Gastrocnemius medialis (tissue), 4 donors: ENCODE results near the gene LTB4R2. TPM values are rescaled to one million over a fixed set of nuclear protein-coding genes. Genes with fewer than 3 reads are reported as not detected.

Experiments
- ATAC-seq, 2 donors: fragments of 150-250 bp; one replicate each; pipeline ENCODE4 v1.9.1; 2016
- DNase-seq, 2 donors: peaks; one replicate each; pipeline ENCODE4 v3.0.0-alpha.2; 2019
- H3K27ac ChIP-seq, 4 donors: fragments of 200-600 bp; sonication (generic); 1 replicate in 1 of 4; 2 replicates in 3 of 4; pipeline ENCODE4 v1.5.1; 2016 to 2018; ENCODE audit warnings: mild to moderate bottlenecking in 2 of 4, moderate library complexity in 1 of 4
- H3K27me3 ChIP-seq, 3 donors: fragments of 200-600 bp; sonication (generic) in 2 of 3; 1 replicate in 1 of 3; 2 replicates in 2 of 3; pipeline versions ENCODE4 v1.5.1 to v1.6.0; 2016 to 2019; ENCODE audit warnings: mild to moderate bottlenecking in 1 of 3, moderate library complexity in 1 of 3
- H3K36me3 ChIP-seq, 2 donors: fragments of 200-600 bp; sonication (generic) in 1 of 2; one replicate each; pipeline ENCODE4 v1.5.1; 2017 to 2018
- H3K4me1 ChIP-seq, 2 donors: fragments of 200-600 bp; sonication (generic) in 1 of 2; one replicate each; pipeline ENCODE4 v1.5.1; 2016 to 2017; ENCODE audit warnings: mild to moderate bottlenecking in 2 of 2
- H3K4me3 ChIP-seq, 4 donors: fragments of 200-600 bp; sonication (generic) in 3 of 4; 1 replicate in 1 of 4; 2 replicates in 3 of 4; pipeline ENCODE4 v1.5.1; 2016 to 2019; ENCODE audit warnings: mild to moderate bottlenecking in 2 of 4
- H3K9me3 ChIP-seq, 3 donors: fragments of 200-600 bp; sonication (generic) in 2 of 3; 1 replicate in 1 of 3; 2 replicates in 2 of 3; pipeline ENCODE4 v1.5.1; 2016 to 2019
- CTCF ChIP-seq, 5 experiments: fragments of 450-650 bp in 3 of 5; fragments of 200-600 bp in 2 of 5; sonication (generic) in 2 of 5; IDR thresholded peaks in 4 of 5; conservative IDR thresholded peaks in 1 of 5; 1 replicate in 4 of 5; 2 replicates in 1 of 5; pipeline ENCODE4 v1.5.1; 2016 to 2019; ENCODE audit warnings: antibody characterized with exemption in 5 of 5, mild to moderate bottlenecking in 3 of 5, moderate library complexity in 3 of 5
- POLR2A ChIP-seq, 2 donors: fragments of 450-650 bp; IDR thresholded peaks; one replicate each; pipeline ENCODE4 v1.6.1; 2017; ENCODE audit warnings: antibody characterized with exemption in 2 of 2, mild to moderate bottlenecking in 2 of 2, moderate library complexity in 2 of 2
- in situ Hi-C, 4 donors: fragments of 200-750 bp; cut with MboI; loops; one replicate each; pipeline versions ENCODE4 v1.15.0 to v1.8.0; 2017; ENCODE audit warnings: low sequenced_read_pairs in 4 of 4
- intact Hi-C: fragments of 100-400 bp; cut with DNase I; formaldehyde crosslinking; loops from one replicate; pipeline ENCODE4 v1.15.1; 2023; ENCODE audit warnings: low total_unique reads
- total RNA-seq, 4 donors: library from RNA; depleted of rRNA; stranded (reverse); fragments of >200 nt; gene quantifications; one replicate each; pipeline versions ENCODE4 v1.1.0 to v1.2.3, GENCODE V29; 2016

Gene LTB4R2
- total RNA-seq, 4 donors from 2014 or later, result 0.39 to 3.3 (median 2.0) TPM

DNA sequence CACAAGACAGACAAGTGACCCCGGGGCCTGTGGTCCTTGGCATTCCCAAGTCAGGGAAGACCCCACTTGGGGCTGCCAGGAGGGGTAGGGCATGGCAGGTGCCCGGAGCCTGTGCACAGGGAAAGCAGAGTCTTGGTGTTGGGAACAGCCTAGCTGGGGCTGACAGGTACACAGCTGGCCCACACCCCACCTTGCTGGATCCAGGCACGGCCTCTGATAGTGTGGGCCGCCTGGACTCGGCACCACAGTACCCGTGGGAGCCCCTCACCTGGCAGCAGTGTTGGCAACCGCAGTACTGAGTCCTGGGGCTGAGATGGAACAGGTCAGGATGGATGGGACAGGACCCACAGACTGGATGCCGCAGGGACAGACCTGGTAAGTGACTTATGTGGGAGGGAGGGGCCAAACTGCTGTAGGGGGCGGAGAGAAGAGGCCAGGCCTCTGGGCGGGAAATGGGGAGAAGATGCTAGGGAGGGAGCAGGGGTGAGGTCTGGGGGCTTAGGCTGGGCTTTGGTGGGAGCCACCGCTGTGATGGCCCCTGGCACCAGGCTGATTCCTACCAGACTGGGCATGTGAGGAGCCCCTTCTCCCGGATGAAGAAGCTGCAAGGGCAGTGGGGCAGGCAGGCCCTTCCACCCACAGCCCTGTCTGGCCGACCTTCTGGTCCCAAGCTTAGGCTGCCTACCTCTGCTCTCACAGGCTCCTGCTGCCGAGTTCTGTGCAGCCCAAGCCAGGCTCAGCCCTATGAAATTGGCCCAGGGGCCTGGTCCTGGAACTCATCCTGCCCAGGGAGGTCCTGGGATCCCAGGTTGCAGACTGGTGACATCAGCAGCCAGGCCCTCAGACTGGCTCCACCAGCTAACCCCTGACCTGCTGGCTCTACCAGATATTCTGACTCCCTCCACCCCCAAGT lies 46.9 kb upstream of the LTB4R2 start, which contains the start of gene TGM1:
TSS of gene TGM1 (minus strand) at position 357 of the 913 bp plus-strand sequence. CDS start 825 bp downstream, outside the sequence.
- ATAC-seq (no peak), DNase-seq (no peak)
- H3K4me3 ChIP-seq, result no peak within 1 kb of the TSS
- no peaks in the 10 kb centered on the region for H3K27me3 ChIP-seq
- in situ Hi-C loops (no loop called here), intact Hi-C loops (no loop called here)
- no peak for TF ChIP-seq CTCF (IDR thresholded peaks at IDR 0.05 in 4 of 5, conservative IDR thresholded peaks at IDR 0.05 in 1 of 5)
- TF ChIP-seq POLR2A (IDR thresholded peaks at IDR 0.05), result no peak
- H3K27ac ChIP-seq, result no peak within 1 kb of the TSS
- no peaks in the 10 kb centered on the region for H3K4me1 ChIP-seq
- peaks cover 0 to 28% of the 10 kb centered on the region in 2 donors for H3K36me3 ChIP-seq
- H3K9me3 ChIP-seq, result no peaks in the 10 kb centered on the region

DNA sequence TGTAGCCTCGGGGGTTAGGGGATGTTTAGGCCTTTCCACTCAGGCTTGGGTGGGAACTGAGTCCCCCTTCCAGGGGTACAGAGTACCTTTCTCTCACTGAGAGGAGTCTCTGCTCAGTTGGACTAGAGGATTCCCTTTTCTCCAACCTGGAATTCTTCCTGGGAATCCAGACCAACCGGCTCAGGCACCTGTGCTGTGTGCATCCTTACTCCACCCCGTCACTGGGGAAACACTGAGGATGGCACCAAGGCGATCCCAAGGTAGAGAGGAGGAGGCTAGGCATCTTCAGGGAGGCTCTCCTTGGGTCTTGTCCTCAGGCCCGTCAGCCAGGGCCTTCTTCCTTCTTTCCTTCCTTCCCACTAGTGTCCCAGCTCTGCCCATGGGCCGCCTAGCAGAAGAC lies 46.1 kb upstream of the LTB4R2 start:
- Histone ChIP-seq H3K27me3 (no peaks in the 10 kb centered on the region), H3K4me3 (no peak overlapping the region), H3K4me1 (no peaks in the 10 kb centered on the region), H3K36me3 (peaks cover 0 to 29% of the 10 kb centered on the region in 2 donors), H3K27ac (no peak overlapping the region), H3K9me3 (no peaks in the 10 kb centered on the region)
- in situ Hi-C loops (no loop called here), intact Hi-C loops (no loop called here)
- no peak for ATAC-seq
- no peak for DNase-seq
- TF ChIP-seq CTCF (IDR thresholded peaks at IDR 0.05 in 4 of 5, conservative IDR thresholded peaks at IDR 0.05 in 1 of 5) (no peak), POLR2A (IDR thresholded peaks at IDR 0.05) (no peak)

DNA sequence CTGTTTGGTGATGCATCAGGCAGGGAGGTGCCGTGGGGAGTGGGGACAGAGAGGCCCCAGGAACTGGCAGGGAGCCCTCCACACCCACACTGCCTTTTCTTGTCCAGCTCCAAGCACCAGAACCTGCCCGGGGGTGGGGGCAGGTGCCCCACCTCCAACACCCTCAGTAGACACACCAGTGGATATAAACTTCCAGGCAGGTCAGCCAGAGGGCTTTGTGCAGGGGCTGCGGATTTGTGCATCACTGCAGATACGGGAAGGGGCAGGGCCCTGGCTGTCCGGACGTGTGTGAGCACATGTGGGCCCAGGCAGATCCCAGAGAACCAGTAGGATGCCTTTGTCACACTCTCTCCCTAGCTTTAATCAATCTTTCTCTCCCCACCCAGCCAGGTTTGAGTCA lies 45.6 kb upstream of the LTB4R2 start:
- TF ChIP-seq CTCF (IDR thresholded peaks at IDR 0.05 in 4 of 5, conservative IDR thresholded peaks at IDR 0.05 in 1 of 5) (no peak), POLR2A (IDR thresholded peaks at IDR 0.05) (no peak)
- Histone ChIP-seq H3K9me3 (no peaks in the 10 kb centered on the region), H3K4me1 (no peaks in the 10 kb centered on the region), H3K4me3 (no peak overlapping the region), H3K36me3 (peaks cover 0 to 34% of the 10 kb centered on the region in 2 donors), H3K27me3 (no peaks in the 10 kb centered on the region), H3K27ac (no peak overlapping the region)
- intact Hi-C loops (no loop called here), in situ Hi-C loops (no loop called here)
- DNase-seq, result no peak
- ATAC-seq, result no peak

DNA sequence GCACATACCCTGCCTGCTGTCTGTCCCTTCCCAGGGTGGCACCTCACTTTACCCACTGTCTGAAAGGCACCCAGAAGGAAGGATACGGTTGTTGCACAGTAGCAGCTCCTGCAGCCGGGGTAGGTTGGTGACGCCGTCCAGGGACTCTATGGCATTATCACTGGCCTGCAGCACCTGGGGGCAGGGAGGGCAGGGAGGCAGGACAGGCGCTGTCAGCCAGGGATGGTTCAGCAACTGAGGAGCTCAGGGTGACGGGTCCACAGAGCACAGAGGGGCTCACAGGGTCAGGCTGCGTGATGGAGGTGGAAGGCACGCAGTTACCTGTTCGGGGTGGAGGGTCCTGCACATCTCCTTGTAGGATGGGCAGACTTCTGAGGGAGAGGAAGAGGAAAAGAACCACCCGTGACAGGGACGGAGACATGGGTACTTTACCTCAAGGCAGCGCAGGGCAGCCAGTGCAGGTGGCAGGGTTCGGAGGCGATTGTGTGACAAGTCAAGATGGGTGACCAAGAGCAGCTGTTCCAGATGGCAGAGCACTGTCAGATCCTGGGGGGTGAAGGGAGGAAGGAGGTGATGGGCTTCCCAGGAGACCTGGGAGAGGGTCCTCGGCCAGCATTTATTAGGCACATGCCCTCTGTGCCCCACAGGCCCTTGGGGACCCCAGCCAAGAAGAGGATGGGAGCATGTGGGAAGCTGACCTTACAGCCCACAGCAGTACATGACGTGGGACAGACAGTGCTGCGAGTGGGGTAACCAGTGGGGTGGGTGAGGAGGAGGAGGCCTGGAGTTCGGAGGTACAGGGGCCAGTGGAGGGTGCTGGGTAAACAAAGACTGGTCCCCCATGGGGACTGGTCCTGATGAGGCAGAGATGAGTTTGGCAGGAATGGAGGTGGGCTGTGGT lies 43.3 kb upstream of the LTB4R2 start:
- in situ Hi-C loops (no loop called here), intact Hi-C loops (no loop called here)
- Histone ChIP-seq H3K36me3 (peaks cover 0 to 42% of the 10 kb centered on the region in 2 donors), H3K27ac (no peak overlapping the region), H3K27me3 (no peaks in the 10 kb centered on the region), H3K4me3 (no peak overlapping the region), H3K9me3 (no peaks in the 10 kb centered on the region), H3K4me1 (no peaks in the 10 kb centered on the region)
- TF ChIP-seq CTCF (IDR thresholded peaks at IDR 0.05 in 4 of 5, conservative IDR thresholded peaks at IDR 0.05 in 1 of 5) (no peak), POLR2A (IDR thresholded peaks at IDR 0.05) (no peak)
- no peak for DNase-seq
- no peak for ATAC-seq
